ENCODE results near the gene APCS.

- TF ChIP-seq, protein P1, sequence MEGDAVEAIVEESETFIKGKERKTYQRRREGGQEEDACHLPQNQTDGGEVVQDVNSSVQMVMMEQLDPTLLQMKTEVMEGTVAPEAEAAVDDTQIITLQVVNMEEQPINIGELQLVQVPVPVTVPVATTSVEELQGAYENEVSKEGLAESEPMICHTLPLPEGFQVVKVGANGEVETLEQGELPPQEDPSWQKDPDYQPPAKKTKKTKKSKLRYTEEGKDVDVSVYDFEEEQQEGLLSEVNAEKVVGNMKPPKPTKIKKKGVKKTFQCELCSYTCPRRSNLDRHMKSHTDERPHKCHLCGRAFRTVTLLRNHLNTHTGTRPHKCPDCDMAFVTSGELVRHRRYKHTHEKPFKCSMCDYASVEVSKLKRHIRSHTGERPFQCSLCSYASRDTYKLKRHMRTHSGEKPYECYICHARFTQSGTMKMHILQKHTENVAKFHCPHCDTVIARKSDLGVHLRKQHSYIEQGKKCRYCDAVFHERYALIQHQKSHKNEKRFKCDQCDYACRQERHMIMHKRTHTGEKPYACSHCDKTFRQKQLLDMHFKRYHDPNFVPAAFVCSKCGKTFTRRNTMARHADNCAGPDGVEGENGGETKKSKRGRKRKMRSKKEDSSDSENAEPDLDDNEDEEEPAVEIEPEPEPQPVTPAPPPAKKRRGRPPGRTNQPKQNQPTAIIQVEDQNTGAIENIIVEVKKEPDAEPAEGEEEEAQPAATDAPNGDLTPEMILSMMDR (IDR thresholded peaks at IDR 0.05; ENCODE audit: borderline replicate concordance, extremely low read depth, low read length, poor library complexity, severe bottlenecking): no peak
- no peak for TF ChIP-seq EZH2 (IDR thresholded peaks at IDR 0.05; ENCODE audit: borderline replicate concordance, low read depth, low read length, severe bottlenecking)
Measured at GRCh38 chr1:159598196-159598595, 10.6 kb downstream of the APCS start.

All from DND-41 (cell line).